ENCODE results near the gene HNRNPAB. TPM values are rescaled to one million over a fixed set of nuclear protein-coding genes. Genes with fewer than 3 reads are reported as not detected.

Gene HNRNPAB
- total RNA-seq, 1 experiment from 2014 or later, result 364 TPM

DNA sequence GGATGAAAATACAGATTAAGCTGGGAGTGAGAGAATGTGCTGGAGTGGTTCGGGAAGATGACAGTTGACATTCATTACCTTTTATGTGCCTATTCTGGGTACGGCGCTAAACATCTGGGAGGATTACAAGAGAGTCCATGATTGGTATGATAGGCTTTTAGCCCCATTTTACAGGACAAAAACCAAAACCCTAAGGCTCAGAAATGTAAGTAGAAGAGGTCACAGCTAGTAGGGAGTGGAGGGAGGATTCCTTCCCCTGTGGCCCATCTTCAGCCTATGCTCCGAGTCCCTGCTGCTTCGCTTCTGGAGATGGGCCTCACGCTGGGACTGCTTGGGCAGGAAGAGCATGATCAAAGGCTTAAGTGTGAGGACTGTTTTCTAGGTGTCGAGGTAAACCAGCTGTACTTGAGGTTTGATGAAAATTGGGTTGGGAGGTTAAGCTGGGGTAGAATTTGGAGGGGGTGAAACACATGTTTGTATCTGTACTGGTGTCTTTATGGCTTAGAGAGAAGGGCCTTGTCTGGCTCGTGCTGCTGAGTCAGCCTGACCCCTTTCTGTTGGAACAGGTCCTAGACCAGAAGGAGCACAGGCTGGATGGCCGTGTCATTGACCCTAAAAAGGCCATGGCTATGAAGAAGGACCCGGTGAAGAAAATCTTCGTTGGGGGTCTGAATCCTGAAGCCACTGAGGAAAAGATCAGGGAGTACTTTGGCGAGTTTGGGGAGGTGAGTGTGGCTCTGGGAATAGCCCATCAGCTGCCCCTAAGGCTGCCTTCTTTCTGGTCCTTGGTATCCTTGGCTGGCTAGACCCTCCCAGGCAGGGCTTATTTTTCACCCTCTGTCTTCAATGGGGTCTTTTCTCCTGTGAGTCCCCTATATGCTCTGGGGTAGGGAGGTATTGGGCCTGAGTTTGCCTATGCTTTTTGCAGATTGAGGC is 2.1 kb downstream of the HNRNPAB start:
- Mint-ChIP-seq H3K9me3 (ENCODE audit: unreplicated experiment) (no peaks in the 10 kb centered on the region), H3K4me1 (ENCODE audit: insufficient read depth, unreplicated experiment) (peaks cover 40% of the 10 kb centered on the region), H3K27ac (ENCODE audit: low read depth, unreplicated experiment) (peak overlapping the region; percentile 53), H3K36me3 (ENCODE audit: insufficient read depth, unreplicated experiment) (peaks cover 73% of the 10 kb centered on the region), H3K27me3 (ENCODE audit: insufficient read depth, unreplicated experiment) (no peaks in the 10 kb centered on the region), H3K4me3 (ENCODE audit: unreplicated experiment) (peak overlapping the region; percentile 99)
- intact Hi-C loops (cut with micrococcal nuclease), result no loop called here
- no peak for DNase-seq (ENCODE audit: unreplicated experiment)
- ChIA-PET CTCF (interaction anchor here (0.6 to 1.7 kb wide), 9 partner anchors 20 to 366 kb away, joined by 3 to 7 read pairs (median 3); no protein-coding TSS in a partner anchor), POLR2A (interaction anchor here (0.5 to 4.9 kb wide), 16 partner anchors 8 to 1201 kb away, joined by 3 to 44 read pairs (median 4); partner anchors contain the start of genes NHP2 and PHYKPL)
- TF ChIP-seq, protein P1, sequence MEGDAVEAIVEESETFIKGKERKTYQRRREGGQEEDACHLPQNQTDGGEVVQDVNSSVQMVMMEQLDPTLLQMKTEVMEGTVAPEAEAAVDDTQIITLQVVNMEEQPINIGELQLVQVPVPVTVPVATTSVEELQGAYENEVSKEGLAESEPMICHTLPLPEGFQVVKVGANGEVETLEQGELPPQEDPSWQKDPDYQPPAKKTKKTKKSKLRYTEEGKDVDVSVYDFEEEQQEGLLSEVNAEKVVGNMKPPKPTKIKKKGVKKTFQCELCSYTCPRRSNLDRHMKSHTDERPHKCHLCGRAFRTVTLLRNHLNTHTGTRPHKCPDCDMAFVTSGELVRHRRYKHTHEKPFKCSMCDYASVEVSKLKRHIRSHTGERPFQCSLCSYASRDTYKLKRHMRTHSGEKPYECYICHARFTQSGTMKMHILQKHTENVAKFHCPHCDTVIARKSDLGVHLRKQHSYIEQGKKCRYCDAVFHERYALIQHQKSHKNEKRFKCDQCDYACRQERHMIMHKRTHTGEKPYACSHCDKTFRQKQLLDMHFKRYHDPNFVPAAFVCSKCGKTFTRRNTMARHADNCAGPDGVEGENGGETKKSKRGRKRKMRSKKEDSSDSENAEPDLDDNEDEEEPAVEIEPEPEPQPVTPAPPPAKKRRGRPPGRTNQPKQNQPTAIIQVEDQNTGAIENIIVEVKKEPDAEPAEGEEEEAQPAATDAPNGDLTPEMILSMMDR (IDR thresholded peaks at IDR 0.05; ENCODE audit: unreplicated experiment), result no peak
- TSS peak; percentile 28 for BruUV-seq (replicated peaks)

DNA sequence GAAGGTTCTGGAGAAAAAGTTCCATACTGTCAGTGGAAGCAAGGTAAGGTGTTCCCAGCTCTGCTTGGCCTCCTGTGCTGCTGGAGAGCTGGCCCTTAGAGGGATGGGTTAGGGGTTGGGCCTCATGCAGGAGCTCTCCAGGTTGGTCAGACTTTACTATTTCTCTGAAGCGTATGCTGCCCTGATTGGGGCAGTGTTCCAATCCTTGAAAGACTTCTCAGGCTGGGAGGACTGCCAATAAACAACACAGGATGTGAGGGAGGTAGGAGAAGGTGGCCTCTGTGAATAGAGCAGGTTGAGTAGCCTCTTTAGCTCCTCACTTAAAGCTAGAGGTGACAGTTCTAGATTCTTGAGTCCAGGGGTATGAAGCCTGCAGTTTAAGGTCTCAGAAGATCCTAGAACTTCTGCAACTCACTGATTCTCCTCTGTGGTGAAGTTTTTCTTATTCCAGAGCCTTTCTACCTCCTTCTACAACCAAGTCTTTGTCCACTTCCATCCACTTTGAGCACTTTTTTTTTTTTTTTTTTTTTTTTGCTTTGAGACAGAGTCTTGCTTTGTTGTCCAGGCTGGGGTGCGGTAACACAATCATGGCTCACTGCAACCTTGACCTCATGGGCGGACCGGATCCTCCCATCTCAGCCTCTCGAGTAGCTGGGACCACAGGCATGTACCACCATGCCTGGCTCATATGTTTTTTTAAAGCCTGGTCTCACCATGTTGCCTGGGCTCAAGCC is 3.0 kb downstream of the HNRNPAB start:
- no TSS peak for BruUV-seq (replicated peaks)
- Mint-ChIP-seq H3K4me3 (ENCODE audit: unreplicated experiment) (peak overlapping the region; percentile 99), H3K27ac (ENCODE audit: low read depth, unreplicated experiment) (peak overlapping the region; percentile 85), H3K9me3 (ENCODE audit: unreplicated experiment) (no peaks in the 10 kb centered on the region), H3K36me3 (ENCODE audit: insufficient read depth, unreplicated experiment) (peaks cover 82% of the 10 kb centered on the region), H3K27me3 (ENCODE audit: insufficient read depth, unreplicated experiment) (no peaks in the 10 kb centered on the region), H3K4me1 (ENCODE audit: insufficient read depth, unreplicated experiment) (peaks cover 32% of the 10 kb centered on the region)
- intact Hi-C loops (cut with micrococcal nuclease), result no loop called here
- ChIA-PET POLR2A (interaction anchor here (0.6 to 4.9 kb wide), 12 partner anchors 9 to 423 kb away, joined by 3 to 44 read pairs (median 6); partner anchors contain the start of genes NHP2 and PHYKPL), CTCF (interaction anchor here (0.7 to 1.7 kb wide), 7 partner anchors 20 to 433 kb away, joined by 3 to 7 read pairs (median 4); no protein-coding TSS in a partner anchor)
- TF ChIP-seq, protein P1 (IDR thresholded peaks at IDR 0.05; ENCODE audit: unreplicated experiment), result no peak
- peak; percentile 96 for DNase-seq (ENCODE audit: unreplicated experiment)

DNA sequence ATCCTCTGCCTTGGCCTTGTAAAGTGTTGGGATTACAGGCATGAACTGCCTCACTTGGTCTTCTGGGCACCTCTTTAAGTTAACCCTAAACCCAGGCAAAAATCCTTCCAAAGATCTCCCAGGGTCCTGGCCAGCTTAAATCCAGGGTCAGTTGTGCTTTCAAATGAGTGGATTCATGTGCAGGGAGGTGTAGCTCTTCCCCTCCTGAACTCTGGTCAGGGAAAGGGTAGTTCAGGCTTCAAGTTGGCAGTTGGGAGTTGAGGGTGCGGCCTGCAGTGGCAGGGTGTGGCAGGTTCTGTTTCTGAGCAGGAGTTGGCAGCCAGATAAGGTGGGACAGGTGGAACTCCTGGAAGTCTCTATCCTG is 3.6 kb downstream of the HNRNPAB start:
- intact Hi-C loops (cut with micrococcal nuclease), result no loop called here
- no peaks in the 10 kb centered on the region for H3K9me3 Mint-ChIP-seq (ENCODE audit: unreplicated experiment)
- no peak for DNase-seq (ENCODE audit: unreplicated experiment)
- POLR2A ChIA-PET, result interaction anchor here (0.9 to 4.9 kb wide), 6 partner anchors 8 to 422 kb away, joined by 3 to 44 read pairs (median 16); partner anchors contain the start of genes NHP2 and PHYKPL
- H3K4me1 Mint-ChIP-seq (ENCODE audit: insufficient read depth, unreplicated experiment), result peaks cover 34% of the 10 kb centered on the region
- H3K4me3 Mint-ChIP-seq (ENCODE audit: unreplicated experiment), result peak overlapping the region; percentile 99
- peaks cover 87% of the 10 kb centered on the region for H3K36me3 Mint-ChIP-seq (ENCODE audit: insufficient read depth, unreplicated experiment)
- CTCF ChIA-PET, result interaction anchor here (1.1 to 1.7 kb wide), 5 partner anchors 19 to 432 kb away, joined by 3 to 7 read pairs (median 4); no protein-coding TSS in a partner anchor
- H3K27ac Mint-ChIP-seq (ENCODE audit: low read depth, unreplicated experiment), result peak overlapping the region; percentile 85
- no TSS peak for BruUV-seq (replicated peaks)
- no peaks in the 10 kb centered on the region for H3K27me3 Mint-ChIP-seq (ENCODE audit: insufficient read depth, unreplicated experiment)
- TF ChIP-seq, protein P1 (IDR thresholded peaks at IDR 0.05; ENCODE audit: unreplicated experiment), result no peak
